Activated CD4-positive, alpha-beta T cell treated with anti-CD3 and anti-CD28 coated beads, Interleukin-2, amount 50 U/mL, for 1 hour (primary cell): ENCODE measurements around the gene EML4.
A peak's percentile ranks its signal among the peaks of the same experiment; 100 is the strongest.
"Not testable (repeated sequence)": the region's sequence is repeated elsewhere in the genome, so short reads cannot be mapped to it uniquely, and the experiment has no call there.

Experiments
- DNase-seq: peaks from one replicate; pipeline ENCODE4 v3.0.0-alpha.2; 2020

EML4 gene

DNA sequence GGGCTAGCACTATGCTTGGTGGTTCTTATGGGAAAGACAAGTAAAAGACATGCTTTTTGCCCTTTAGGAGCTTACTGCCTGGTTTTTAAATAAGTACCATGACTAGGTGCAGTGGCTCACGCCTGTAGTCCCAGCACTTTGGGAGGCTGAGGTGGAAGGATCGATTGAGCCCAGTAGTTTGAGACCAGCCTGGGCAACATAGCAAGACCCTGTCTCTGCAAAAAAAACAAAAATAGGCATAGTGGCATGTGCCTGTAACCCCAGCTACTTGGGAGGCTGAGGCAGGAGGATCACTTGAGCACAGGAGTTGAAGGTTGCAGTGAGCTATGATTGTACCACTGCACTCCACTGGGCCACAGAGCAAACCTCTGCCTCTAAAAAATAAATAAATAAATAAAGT is 4.3 kb downstream of the EML4 start:
- not testable (repeated sequence) for DNase-seq

DNA sequence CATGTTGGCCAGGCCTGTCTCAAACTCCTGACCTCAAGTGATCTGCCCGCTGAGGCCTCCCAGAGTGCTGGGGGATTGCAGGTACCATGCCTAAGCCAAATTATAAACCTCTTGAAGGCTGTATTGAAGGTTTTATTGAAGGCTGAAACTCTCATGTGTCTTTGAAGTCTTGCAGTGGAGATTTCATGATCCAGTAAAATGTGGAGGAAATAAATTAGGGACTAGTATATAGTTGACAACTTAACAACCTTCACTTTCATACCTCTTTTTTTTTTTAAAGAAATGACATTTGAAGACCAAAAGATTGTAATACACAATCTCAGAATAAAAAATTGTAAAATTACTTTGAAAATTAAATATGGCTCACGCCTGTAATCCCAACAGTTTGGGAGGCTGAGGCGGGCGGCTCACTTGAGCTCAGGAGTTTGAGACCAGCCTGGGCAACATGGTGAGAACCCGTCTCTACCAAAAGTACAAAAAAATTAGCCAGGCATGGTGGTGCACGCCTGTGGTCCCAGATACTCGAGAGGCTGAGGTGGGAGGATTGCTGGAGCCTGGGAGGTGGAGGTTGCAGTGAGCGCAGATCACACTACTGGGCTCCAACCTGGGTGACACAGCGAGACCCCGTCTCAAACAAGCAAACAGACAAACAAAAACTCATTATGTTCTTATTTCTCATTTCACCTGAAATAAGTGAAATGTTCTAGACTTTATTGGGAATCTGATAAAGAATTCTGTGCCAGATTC is 8.0 kb downstream of the EML4 start:
- DNase-seq, result no peak

DNA sequence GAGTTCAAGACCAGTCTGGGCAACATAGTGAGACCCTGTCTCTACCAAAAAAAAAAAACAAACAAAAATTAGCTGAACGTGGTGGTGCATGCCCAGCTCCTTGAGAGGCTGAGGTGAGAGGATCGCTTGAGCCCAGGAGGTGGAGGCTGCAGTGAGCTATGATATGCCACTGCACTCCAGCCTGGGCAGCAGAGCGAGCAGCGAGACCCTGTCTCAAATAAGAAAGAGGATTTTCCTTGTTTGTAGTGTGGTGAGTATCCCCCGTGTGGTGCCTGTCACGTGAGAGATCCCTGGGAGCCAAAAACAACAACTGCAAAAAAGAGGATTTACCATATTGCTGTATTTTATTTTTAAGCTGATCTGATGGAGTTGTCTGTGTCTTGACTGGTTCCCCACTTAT is 9.2 kb downstream of the EML4 start:
- no peak for DNase-seq

DNA sequence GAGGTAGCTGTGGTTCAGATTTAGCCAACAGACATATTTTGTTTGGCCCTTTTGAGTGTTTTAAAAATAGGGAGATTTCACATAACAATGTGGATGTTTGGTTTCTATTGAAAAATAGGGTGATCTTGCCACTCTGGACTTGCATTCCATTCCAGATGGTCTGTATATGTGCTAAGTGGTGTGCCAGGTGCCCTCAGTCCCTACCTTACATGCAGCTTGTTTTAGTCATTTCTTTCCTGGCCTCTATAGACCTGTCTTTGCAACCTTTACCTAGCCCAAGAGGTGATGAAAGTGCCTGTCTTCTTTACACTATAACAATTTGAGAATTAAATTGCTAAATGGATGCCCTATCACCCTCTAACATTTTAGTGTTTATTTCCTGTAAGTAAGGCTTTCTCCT is 11.1 kb downstream of the EML4 start:
- DNase-seq, result no peak

DNA sequence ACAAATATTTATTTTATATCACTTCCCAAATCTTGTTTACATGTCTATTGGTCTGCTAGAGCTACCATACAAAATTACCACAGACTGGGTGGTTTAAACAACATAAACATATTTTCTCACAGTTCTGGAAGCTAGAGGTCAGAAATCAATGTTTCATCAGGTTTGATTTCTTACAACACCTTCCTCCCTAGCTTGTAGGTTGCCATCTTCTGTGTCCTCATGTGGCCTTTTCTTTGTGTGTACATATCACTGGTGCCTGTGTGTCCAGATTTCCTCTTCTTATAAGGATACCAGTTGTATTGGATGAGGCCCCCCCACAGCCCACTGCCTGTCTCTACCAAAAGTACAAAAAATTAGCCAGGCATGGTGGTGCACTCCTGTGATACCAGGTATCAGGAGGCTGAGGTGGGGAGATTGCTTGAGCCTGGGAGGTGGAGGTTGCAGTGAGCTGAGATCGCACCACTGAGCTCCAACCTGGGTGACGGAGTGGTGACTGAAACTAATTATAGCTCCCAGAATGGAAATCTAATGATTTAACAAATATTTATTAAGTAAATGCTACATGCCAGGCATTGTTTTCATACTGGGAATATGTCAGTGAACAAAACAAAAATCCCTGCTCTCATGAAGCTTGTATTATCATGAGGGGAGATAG is 13.6 kb downstream of the EML4 start:
- DNase-seq, result no peak

DNA sequence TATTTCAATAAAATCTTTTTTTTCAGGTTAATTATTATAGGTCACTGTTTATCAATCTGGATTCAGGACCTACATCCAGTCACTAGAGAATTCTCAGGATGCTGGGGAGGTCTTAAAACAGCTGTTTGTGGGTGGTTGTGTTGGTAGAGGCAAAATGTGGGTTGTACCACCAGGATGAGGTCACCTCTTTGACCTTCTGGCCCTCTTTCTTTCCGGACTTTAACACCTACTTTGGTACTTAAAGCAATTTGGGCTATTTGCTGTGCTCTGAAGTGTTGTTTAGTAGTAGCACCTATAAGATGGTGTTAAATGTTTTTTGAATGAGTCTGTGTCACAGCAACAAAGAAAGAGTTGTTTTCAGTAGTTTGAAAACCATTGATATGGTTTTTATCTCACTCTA is 14.6 kb downstream of the EML4 start:
- no peak for DNase-seq

DNA sequence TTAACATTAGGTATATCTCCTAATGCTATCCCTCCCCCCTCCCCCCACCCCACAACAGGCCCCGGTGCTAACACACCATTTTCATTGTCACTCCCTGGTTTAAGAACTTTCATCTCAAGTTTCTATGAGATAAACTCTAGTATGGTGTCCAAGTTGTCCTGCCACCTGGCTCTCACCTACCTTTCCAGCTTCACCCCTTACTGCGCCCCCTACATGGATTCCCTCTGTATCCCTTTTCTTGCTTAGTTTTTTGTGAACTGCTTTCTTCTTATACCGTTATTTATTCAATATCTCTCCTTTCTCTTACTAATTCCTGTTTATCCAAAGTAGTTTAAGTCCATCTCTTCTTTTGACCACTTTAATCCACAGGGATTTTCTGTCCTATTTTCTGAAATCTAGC is 15.2 kb downstream of the EML4 start:
- DNase-seq, result no peak

DNA sequence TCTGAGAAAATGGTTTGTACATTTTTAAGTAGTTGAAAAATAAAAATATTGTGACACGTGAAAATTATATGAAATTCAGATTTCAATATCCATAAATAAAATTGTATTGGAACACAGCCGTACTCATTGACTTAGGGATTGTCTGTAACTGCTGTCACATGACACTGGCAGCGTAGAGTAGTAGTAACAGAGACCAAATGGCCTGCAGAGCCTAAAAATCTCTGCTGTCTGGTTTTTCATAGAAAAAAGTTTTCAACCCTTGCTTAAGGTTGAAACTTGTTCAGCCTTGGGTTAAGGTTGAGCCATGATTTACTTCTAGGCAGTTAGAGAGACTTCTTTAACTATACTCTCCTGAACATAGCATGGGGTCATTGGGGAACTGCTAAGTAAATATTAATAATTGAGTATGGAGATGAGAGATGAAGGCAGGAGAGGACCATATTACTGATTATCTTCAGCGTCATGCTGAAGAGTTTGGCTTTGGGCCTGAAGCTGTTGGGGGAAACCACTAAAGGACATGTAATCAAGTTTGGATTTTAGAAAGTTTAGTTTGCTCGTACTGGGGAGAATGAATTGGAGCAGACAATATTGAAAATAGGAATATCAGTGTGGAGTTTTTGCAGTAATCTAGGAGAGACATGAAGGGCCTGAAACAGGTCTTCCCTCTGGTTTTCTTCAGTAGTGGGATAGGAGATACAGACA is 16.2 kb downstream of the EML4 start:
- no peak for DNase-seq

DNA sequence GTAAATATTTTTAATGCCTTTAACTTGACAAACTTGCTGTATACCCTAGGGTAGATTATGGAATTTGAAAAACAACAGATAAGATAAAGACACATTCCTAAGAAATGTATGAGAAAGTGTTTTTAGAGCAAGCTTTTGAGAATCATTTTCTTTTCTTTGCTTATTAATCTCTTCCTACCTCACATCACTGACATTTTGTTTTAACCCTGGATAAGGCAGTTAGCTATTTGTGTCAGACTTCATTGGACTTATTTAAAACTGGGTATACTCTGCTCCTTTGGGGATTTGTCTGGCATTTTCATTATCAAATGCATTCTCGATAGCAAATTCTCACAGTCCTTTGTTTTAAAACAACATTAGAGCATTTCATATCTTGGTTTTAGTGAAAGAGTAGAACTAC is 17.2 kb downstream of the EML4 start:
- DNase-seq, result no peak

DNA sequence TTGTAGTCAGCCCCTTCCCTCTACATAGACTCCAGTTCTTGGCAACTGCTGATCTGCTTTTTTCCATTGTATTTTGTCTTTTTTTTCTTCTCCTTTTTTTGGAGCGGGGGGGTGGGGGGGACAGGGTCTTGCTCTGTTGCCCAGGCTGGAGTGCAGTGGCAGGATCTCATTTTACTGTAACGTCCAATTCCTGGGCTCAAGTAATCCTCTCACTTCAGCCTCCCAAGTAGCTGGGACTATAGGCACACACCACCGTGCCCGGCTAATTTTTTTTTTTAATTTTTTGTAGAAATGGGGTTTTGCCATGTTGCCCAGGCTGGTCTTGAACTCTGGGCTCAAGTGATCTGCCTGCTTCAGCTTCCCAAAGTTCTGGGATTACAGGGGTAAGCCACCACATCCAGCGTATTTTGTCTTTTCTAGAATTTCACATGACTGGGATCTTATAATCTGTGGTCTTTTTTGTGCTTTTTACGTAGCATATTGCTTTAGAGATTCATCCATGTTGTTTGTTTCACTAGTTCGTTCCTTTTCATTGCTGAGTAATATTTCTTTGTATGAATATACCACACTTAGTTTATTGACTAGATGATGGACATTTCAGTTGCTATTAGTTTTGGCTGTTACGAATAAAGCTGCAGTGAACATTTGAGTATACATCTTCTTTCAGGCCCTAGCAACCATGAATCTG is 17.9 kb downstream of the EML4 start:
- DNase-seq, result no peak

DNA sequence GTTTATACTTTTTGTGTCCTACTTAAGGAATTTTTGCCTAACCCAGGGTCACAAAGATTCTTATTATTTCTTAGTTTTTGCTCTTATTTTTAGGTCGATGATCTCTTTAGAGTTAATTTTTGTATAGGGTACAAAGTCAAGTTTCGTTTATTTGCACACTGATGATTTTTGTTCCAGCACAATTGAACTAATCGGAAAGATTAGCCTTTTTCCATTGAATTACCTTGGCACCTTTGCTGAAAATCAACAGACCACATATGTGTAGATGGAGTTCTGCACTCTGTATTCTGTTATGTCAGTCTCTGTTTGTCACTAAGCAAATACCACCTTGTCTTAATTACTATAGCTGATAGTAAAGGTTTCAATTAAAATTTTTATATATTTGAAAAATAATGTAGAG is 18.7 kb downstream of the EML4 start:
- DNase-seq, result no peak

DNA sequence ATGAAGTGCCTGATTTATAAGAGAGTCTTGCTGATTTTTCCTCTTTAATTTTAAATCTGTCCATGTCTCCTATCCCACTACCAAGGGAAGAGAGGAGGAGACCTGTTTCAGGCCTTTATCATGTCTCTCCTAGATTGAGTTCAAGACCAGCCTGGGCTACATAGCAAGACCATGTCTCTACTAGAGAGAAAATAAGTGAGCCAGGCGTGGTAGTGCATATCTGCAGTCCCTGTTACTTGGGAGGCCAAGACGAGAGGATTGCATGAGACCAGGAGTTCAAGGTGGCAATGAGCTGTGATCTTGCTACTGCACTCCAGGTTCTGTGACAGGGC is 20.0 kb downstream of the EML4 start:
- no peak for DNase-seq

DNA sequence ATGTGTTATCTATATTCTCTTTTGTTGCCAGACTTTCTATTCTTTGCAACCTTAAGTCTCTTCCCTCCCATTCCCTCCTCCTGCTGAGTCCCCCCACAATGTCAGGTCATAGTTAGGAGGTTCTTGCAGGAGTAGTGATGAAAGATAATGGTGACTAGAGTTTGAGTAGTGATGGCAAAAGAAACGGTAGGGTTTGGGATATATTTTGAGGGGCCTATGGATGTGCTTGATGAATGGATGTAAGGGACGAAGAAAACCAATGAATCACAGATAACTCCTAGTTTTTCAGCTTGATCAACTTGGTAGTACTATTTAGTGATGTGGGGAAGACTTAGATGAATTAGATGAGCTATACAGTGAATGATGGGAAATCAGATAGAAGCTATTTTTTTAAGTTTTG is 21.0 kb downstream of the EML4 start:
- no peak for DNase-seq

DNA sequence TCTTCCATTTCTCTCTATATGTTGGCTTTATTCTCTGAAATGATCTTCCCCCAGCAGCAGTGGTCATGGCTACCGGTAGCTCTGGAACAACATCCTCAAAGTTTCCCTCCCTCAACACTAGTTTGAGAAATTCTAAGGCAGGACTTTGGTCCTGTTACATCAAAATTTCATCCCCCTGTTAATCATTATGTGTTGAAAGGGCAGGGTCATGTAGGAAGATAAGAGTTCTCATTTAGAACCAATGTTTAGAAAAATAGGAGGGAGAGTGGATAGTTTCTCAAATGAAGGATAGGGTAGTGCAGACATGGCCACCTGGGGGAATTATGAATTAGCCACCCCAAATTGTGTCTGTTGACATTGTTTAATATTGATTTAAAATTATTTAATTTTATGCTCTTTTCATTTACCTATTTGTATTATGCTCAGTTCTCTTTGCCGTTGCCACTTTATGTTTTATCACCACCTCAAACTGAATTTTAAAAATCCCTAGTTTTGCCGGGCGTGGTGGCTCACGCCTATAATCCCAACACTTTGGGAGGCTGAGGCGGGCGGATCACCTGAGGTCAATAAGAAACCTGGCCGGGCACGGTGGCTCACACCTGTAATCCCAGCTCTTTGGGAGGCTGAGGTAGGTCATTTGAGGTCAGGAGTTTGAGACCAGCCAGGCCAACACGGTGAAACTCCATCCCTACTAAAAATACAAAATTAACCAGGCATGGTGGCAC is 22.3 kb downstream of the EML4 start:
- DNase-seq, result no peak

DNA sequence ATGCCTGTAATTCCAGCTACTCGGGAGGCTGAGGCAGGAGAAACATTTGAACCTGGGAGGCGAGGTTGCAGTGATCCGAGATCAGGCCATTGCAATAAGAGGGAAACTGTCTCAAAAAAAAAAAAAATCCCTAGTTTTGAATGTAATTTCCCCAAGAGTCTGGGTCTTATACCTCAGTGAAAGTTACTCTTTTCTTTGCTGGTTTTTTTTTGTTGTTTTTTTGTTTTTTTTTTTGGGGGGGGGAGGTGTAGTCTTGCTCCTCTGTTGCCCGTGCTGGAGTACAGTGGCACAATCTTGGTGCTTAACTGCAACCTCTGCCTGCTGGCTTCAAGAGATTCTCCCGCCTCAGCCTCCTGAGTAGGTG is 22.8 kb downstream of the EML4 start:
- no peak for DNase-seq

DNA sequence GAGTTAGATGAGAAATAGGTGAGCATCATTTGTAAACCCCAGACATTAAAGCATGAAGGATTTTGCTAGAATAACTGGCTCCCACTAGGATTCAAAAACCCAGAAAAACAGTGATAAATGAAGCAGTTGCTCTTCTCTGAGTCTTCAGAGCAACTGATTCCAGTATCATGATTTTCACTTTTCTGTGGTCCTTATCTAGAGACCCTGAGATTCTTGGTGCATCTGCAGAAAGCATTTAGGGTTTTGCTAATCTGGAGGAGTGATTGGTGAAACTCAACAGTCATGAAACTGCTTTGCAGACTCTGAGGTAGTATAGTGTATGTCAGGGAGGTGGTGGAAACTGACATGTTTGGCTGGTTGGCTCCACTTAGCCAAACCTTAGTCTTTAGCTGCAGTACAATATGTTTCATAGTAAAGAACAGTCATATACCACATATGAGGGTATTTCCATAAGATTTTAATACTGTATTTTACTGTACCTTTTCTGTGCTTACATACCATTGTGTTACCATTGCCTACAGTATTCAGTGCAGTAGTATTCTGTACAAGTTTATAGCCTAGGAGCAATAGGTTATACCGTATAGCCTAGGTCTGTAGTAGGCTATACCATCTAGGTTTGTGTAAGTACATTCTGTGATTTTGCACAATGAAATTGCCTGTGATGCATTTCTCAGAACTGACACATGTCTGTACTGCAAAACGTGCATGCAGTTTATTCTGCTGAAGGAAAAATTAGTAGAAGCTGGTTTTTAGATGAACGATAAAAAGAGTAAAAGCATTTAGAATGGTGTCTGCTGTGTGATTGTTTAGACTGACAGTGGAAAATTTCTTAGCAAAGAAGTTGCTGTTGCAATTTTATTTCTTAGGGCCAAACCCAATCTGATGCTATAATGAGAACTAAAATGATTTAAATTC is 23.8 kb downstream of the EML4 start:
- no peak for DNase-seq

DNA sequence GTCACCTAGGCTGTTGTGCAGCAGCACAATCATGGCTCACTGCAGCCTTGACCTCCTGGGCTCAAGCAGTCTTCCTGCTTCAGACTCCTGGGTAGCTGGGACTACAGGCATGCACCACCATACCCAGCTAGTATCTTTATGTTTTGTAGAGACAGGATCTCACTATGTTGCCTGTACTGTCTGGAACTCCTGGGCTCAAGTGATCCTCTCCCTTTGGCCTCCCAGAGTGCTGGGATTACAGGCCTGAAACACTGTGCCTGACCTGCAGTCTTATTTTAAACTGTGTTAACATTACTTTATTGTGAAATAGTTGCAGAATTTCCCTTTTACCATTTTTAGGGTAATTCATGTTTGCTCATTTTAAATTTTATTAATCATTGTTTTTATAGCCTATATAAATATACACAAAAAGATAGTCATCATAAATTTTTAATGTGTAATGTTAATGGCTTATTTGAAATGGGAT is 24.6 kb downstream of the EML4 start:
- no peak for DNase-seq

DNA sequence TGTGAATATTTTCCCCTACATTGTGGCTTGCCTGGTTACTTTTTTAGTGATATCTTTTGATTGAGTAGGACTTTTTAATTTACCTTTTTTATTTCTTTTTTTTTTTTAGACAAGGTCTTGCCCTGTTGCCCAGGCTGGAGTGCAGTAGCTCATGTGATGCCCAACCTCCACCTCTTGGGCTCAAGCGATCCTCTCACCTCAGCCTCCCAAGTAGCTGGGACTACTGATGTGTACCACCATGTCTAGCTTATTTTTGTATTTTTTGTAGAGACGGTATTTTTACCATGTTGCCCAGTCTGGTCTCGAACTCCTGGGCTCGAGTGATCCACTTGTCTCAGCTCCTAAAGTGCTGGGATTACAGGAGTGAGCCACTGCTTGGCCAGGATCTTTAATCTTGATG is 25.3 kb downstream of the EML4 start:
- DNase-seq, result no peak

DNA sequence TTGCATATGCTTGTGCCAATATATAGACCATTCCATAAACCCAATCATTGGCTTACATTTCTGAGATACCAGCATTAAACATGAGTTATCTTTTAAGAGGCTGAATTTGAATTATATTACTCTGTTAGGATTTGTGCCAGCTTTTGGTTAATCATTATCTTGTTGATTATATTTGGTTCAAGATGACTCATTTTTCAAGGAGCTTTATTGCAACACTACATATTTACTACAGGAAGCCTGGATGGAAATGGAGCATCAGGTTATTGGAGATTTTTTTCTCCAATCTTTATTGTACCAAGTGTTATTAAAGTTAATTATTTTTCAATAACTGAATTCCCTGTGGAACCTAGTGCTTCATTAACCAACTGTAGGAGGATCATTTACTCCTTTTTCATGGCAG is 26.4 kb downstream of the EML4 start:
- no peak for DNase-seq

DNA sequence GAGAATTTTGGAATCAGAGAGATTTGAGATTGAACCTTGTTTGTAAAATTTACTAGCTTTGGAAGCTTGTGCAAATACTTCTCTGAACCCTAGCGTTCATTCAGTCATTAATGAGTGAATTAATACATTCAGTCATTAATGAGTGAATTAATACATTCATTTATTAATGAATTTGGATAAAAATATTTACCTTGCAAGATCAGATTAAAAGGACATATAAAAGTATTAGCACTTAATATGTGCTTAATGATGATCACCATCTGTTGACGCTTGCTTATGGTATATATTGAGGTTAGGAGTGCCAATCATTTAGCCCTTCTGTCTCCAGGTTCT is 26.9 kb downstream of the EML4 start:
- DNase-seq, result no peak

DNA sequence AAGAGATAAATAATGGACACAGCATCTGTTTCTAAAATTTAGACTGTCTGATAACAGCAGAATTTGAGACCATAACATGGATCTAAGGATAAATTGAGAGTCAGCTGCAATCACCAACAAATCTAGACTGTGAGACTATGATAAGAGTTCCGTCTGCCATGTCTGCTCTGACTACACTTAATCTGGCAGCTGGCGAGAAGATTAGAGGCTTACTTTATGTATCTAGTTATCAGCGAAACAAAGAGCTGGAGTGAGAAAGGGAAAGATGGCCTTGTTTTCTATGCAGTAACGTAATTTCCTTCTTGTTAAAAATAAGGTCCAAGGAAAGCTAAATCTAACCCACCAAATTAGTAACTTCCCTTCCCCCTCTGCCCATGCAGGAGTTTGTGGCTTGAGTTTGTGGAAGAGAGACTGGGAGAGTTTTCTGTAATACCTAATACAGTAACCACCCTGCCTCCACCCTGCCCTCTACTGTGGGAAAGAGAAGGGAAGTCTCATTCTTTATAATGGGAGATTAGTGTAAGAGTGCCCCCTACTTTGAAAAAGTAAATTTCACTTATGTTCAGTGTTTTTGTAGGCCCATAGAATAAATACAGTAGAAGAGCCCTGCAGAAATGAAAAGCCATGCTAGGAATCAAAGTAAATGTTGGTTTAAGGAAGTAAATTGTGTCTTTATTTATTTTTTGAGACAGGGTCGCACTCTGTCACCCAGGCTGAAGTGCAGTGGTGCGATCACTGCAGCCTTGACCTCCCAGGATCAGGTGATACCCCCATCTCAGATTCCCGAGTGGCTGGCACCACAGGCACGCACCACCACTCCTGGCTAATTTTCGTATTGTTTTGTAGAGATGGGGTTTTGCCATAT is 27.5 kb downstream of the EML4 start:
- DNase-seq, result peak; percentile 34
